IMR-90 (cell line): ENCODE measurements around the gene FARS2. TPM values are rescaled to one million over a fixed set of nuclear protein-coding genes. Genes with fewer than 3 reads are reported as not detected.

Experiments used
- ATAC-seq: fragments of 200-7000 bp; cut with Tn5 transposase; 2 replicates; pipeline ENCODE4 v1.9.1; 2020; ENCODE audit warnings: low read depth, mild to moderate bottlenecking, moderate library complexity
- BruUV-seq: library from RNA; stranded (reverse); fragments of 400-500 nt; replicated peaks from 2 replicates; lab custom pipeline; 2021; lab: Mats Ljungman, UMichigan
- CTCF ChIA-PET: fragments of 300-600 bp; formaldehyde crosslinking; extraction: SDS; loops from one replicate; lab custom pipeline; 2021; ENCODE audit warnings: antibody characterized with exemption; lab: Yijun Ruan, JAX
- POLR2A ChIA-PET: fragments of 300-600 bp; sonication (Branson Sonifier 250); formaldehyde crosslinking; loops from one replicate; lab custom pipeline; 2022; ENCODE audit warnings: antibody characterized with exemption; ENCODE audit not compliant: unreplicated experiment; lab: Charles Lee
- DNase-seq: peaks from one replicate; pipeline ENCODE4 v3.0.0; 2013
- H2AFZ ChIP-seq: replicated peaks from 2 replicates; pipeline ENCODE3; 2013; ENCODE audit warnings: low read length, mild to moderate bottlenecking; ENCODE audit not compliant: poor library complexity
- H2AK5ac ChIP-seq: 2 replicates; pipeline ENCODE4 v1.6.1; 2013; ENCODE audit warnings: low read depth, low read length, inconsistent platforms
- H2AK9ac ChIP-seq: replicated peaks from 2 replicates; pipeline ENCODE3; 2013; ENCODE audit warnings: mild to moderate bottlenecking, low read depth, low read length, moderate library complexity; ENCODE audit not compliant: poor library complexity
- H2BK120ac ChIP-seq: 2 replicates; pipeline ENCODE4 v1.6.1; 2013; ENCODE audit warnings: low read depth, low read length, inconsistent platforms
- H2BK15ac ChIP-seq: 3 replicates; pipeline ENCODE4 v1.6.1; 2013; ENCODE audit warnings: low read depth, low read length, inconsistent platforms
- H2BK20ac ChIP-seq: 2 replicates; pipeline ENCODE4 v1.6.1; 2013; ENCODE audit warnings: low read depth, mild to moderate bottlenecking, inconsistent platforms, low read length, moderate library complexity
- H2BK5ac ChIP-seq: 2 replicates; pipeline ENCODE4 v1.6.1; 2013; ENCODE audit warnings: mild to moderate bottlenecking, low read depth, low read length, inconsistent platforms; ENCODE audit not compliant: poor library complexity, severe bottlenecking
- H3K14ac ChIP-seq: replicated peaks from 2 replicates; pipeline ENCODE4 v1.6.1; 2013; ENCODE audit warnings: low read depth, low read length, inconsistent platforms
- H3K18ac ChIP-seq: 2 replicates; pipeline ENCODE4 v1.6.1; 2013; ENCODE audit warnings: low read depth, low read length, control low read depth
- H3K23ac ChIP-seq: 2 replicates; pipeline ENCODE4 v1.6.1; 2013; ENCODE audit warnings: low read depth, low read length, inconsistent platforms
- H3K27ac ChIP-seq: 2 replicates; pipeline ENCODE4 v1.5.1; 2013; ENCODE audit warnings: mild to moderate bottlenecking, control low read depth, low read length; ENCODE audit not compliant: insufficient read depth
- H3K27me3 ChIP-seq: 2 replicates; pipeline ENCODE4 v1.6.1; 2013; ENCODE audit warnings: low read length; ENCODE audit not compliant: control insufficient read depth, insufficient read depth
- H3K36me3 ChIP-seq: 2 replicates; pipeline ENCODE4 v1.6.1; 2013; ENCODE audit warnings: low read length, mixed read lengths; ENCODE audit not compliant: control insufficient read depth, insufficient read depth
- H3K4ac ChIP-seq: 2 replicates; pipeline ENCODE4 v1.6.1; 2013; ENCODE audit warnings: low read depth, low read length, inconsistent platforms
- H3K4me1 ChIP-seq: 2 replicates; pipeline ENCODE4 v1.6.1; 2013; ENCODE audit warnings: low read length, mixed read lengths; ENCODE audit not compliant: control insufficient read depth, insufficient read depth
- H3K4me2 ChIP-seq: 2 replicates; pipeline ENCODE4 v1.6.1; 2013; ENCODE audit warnings: low read depth, mild to moderate bottlenecking, control low read depth, low read length, moderate library complexity
- H3K4me3 ChIP-seq: 2 replicates; pipeline ENCODE4 v1.5.1; 2013; ENCODE audit warnings: low read depth, mild to moderate bottlenecking, control low read depth, low read length, moderate library complexity; ENCODE audit not compliant: insufficient read depth
- H3K56ac ChIP-seq: 2 replicates; pipeline ENCODE4 v1.6.1; 2013; ENCODE audit warnings: low read length, inconsistent platforms; ENCODE audit not compliant: insufficient read depth; ENCODE audit errors: extremely low read depth
- H3K79me1 ChIP-seq, 2 experiments: 2 replicates each; pipeline ENCODE4 v1.6.1; 2013; ENCODE audit warnings: low read length in 2 of 2, inconsistent platforms in 1 of 2, low read depth in 1 of 2
- H3K9ac ChIP-seq: 2 replicates; pipeline ENCODE4 v1.6.1; 2013; ENCODE audit warnings: low read depth, low read length, control low read depth
- H3K9me1 ChIP-seq: 2 replicates; pipeline ENCODE4 v1.6.1; 2013; ENCODE audit warnings: low read length, inconsistent platforms; ENCODE audit not compliant: insufficient read depth
- H3K9me3 ChIP-seq: 2 replicates; pipeline ENCODE4 v1.6.1; 2013; ENCODE audit warnings: low read length; ENCODE audit not compliant: control insufficient read depth, insufficient read depth
- H4K20me1 ChIP-seq: 2 replicates; pipeline ENCODE4 v1.6.1; 2013; ENCODE audit warnings: low read length, inconsistent platforms; ENCODE audit not compliant: insufficient read depth
- H4K5ac ChIP-seq: 2 replicates; pipeline ENCODE4 v1.6.1; 2013; ENCODE audit warnings: mild to moderate bottlenecking, low read depth, low read length, control low read depth
- H4K8ac ChIP-seq, 2 experiments: 2 replicates each; pipeline ENCODE4 v1.6.1; 2013; ENCODE audit warnings: low read depth in 2 of 2, low read length in 2 of 2, control low read depth in 1 of 2, inconsistent platforms in 1 of 2
- H4K91ac ChIP-seq: 2 replicates; pipeline ENCODE4 v1.6.1; 2013; ENCODE audit warnings: low read depth, low read length, inconsistent platforms; ENCODE audit not compliant: insufficient read depth
- BHLHE40 ChIP-seq: fragments of 150-350 bp; IDR thresholded peaks from 2 replicates; pipeline ENCODE4 v1.6.1; 2016; ENCODE audit warnings: mild to moderate bottlenecking, low read depth, low read length
- CEBPB ChIP-seq: IDR thresholded peaks from 2 replicates; pipeline ENCODE4 v1.6.1; 2012; ENCODE audit warnings: low read depth, low read length, improper control_type of control experiment
- CHD1 ChIP-seq: IDR thresholded peaks from 2 replicates; pipeline ENCODE4 v1.6.1; 2012; ENCODE audit warnings: low read depth, low read length, improper control_type of control experiment
- CTCF ChIP-seq: conservative IDR thresholded peaks from 2 replicates; pipeline ENCODE4 v1.5.1; 2012; ENCODE audit warnings: mild to moderate bottlenecking, low read depth, low read length, improper control_type of control experiment
- ELK1 ChIP-seq: fragments of 150-350 bp; IDR thresholded peaks from 2 replicates; pipeline ENCODE4 v1.6.1; 2016; ENCODE audit warnings: low read depth, mild to moderate bottlenecking, low read length, moderate library complexity, borderline replicate concordance
- FOS ChIP-seq: fragments of 150-350 bp; IDR thresholded peaks from 2 replicates; pipeline ENCODE4 v1.6.1; 2016; ENCODE audit warnings: low read depth, low read length
- MAFK ChIP-seq: IDR thresholded peaks from 2 replicates; pipeline ENCODE4 v1.6.1; 2012; ENCODE audit warnings: low read depth, low read length, improper control_type of control experiment
- MAZ ChIP-seq: IDR thresholded peaks from 2 replicates; pipeline ENCODE4 v1.6.1; 2012; ENCODE audit warnings: low read depth, mild to moderate bottlenecking, low read length, improper control_type of control experiment, moderate library complexity, borderline replicate concordance
- MXI1 ChIP-seq: IDR thresholded peaks from 2 replicates; pipeline ENCODE4 v1.6.1; 2012; ENCODE audit warnings: low read depth, mild to moderate bottlenecking, low read length, moderate library complexity, borderline replicate concordance
- NFE2L2 ChIP-seq: fragments of 150-350 bp; IDR thresholded peaks from 2 replicates; pipeline ENCODE4 v1.6.1; 2016; ENCODE audit warnings: low read depth, mild to moderate bottlenecking, low read length
- POLR2A ChIP-seq: IDR thresholded peaks from 2 replicates; pipeline ENCODE4 v1.6.1; 2012; ENCODE audit warnings: mild to moderate bottlenecking, low read depth, low read length
- RAD21 ChIP-seq: IDR thresholded peaks from 2 replicates; pipeline ENCODE4 v1.6.1; 2012; ENCODE audit warnings: low read length, improper control_type of control experiment
- RCOR1 ChIP-seq: IDR thresholded peaks from 2 replicates; pipeline ENCODE4 v1.6.1; 2012; ENCODE audit warnings: mild to moderate bottlenecking, low read length, improper control_type of control experiment; ENCODE audit not compliant: insufficient replicate concordance
- RFX5 ChIP-seq: IDR thresholded peaks from 2 replicates; pipeline ENCODE4 v1.8.0; 2012; ENCODE audit warnings: low read depth, mild to moderate bottlenecking, low read length, moderate library complexity
- SMC3 ChIP-seq: fragments of 150-350 bp; IDR thresholded peaks from 2 replicates; pipeline ENCODE4 v1.6.1; 2016; ENCODE audit warnings: low read depth, mild to moderate bottlenecking, antibody characterized with exemption, low read length, moderate library complexity
- USF2 ChIP-seq: fragments of 150-350 bp; IDR thresholded peaks from 2 replicates; pipeline ENCODE4 v1.6.1; 2017; ENCODE audit warnings: mild to moderate bottlenecking, antibody characterized with exemption, low read length, low read depth
- WGBS, 2 experiments: methylation state at CpG; one replicate each; pipeline versions ENCODE4 v1.1.5 to v1.1.7; 2013; ENCODE audit warnings: missing lambda C conversion rate in 2 of 2; ENCODE audit not compliant: insufficient read length in 1 of 2; ENCODE audit errors: extremely low coverage in 2 of 2; 5-methylcytosine and 5-hydroxymethylcytosine counted together
- dilution Hi-C: fragments of 300-500 bp; cut with HindIII; formaldehyde crosslinking; loops from one replicate; pipeline ENCODE4 v1.14.3; 2018; ENCODE audit warnings: low sequenced_read_pairs; ENCODE audit not compliant: unreplicated experiment
- in situ Hi-C: fragments of 300-500 bp; cut with MboI; formaldehyde crosslinking; loops from 3 replicates; pipeline ENCODE4 v1.14.3; 2019; ENCODE audit warnings: low sequenced_read_pairs, inconsistent platforms, mixed read lengths
- intact Hi-C: fragments of 100-400 bp; cut with micrococcal nuclease; formaldehyde crosslinking; loops from 2 replicates; pipeline ENCODE4 v1.10.0; 2022
- polyA plus RNA-seq, 3 experiments: library from polyadenylated mRNA; depleted of rRNA; stranded (reverse); fragments of >200 nt; gene quantifications; 2 replicates each; pipeline ENCODE4 v1.2.3, GENCODE V29; 2012; ENCODE audit warnings: low replicate concordance in 1 of 3
- total RNA-seq: library from RNA; depleted of rRNA; stranded (reverse); fragments of >200 nt; gene quantifications from 2 replicates; pipeline ENCODE4 v1.2.3, GENCODE V29; 2012

The FARS2 gene
- total and polyA plus RNA-seq, 2 of the 4 experiments (the other 2 are of a cell fraction): 12.1 to 28.9 TPM

GRCh38 chr6:5534643-5535042 is 273.3 kb downstream of the FARS2 start:
- dilution Hi-C loops: no loop called here
- no peak overlapping the region for H2BK120ac ChIP-seq
- no peak overlapping the region for H2AFZ ChIP-seq
- no peak overlapping the region for H4K5ac ChIP-seq
- ATAC-seq (no peak), DNase-seq (no peak)
- no peak overlapping the region for H3K14ac ChIP-seq
- no peaks in the 10 kb centered on the region for H3K79me1 ChIP-seq
- H3K9me3 ChIP-seq: no peaks in the 10 kb centered on the region
- H4K91ac ChIP-seq: no peak overlapping the region
- BruUV-seq: no TSS peak
- TF ChIP-seq RFX5: no peak
- TF ChIP-seq MAFK: no peak
- TF ChIP-seq BHLHE40: no peak
- no peak for TF ChIP-seq RAD21
- TF ChIP-seq FOS: no peak
- no peak for TF ChIP-seq ELK1
- no peak for TF ChIP-seq POLR2A
- no peak for TF ChIP-seq USF2
- TF ChIP-seq SMC3: no peak
- TF ChIP-seq MAZ: no peak
- no peak for TF ChIP-seq NFE2L2
- no peak for TF ChIP-seq CHD1
- no peak for TF ChIP-seq RCOR1
- no peak for TF ChIP-seq CTCF
- TF ChIP-seq MXI1: no peak
- no peak for TF ChIP-seq CEBPB
- H3K27ac ChIP-seq: no peak overlapping the region
- no peak overlapping the region for H2BK15ac ChIP-seq
- peaks cover 2% of the 10 kb centered on the region; the same call in 1 of the 2 replicates for H3K9me1 ChIP-seq
- in situ Hi-C loops: no loop called here
- POLR2A ChIA-PET: no interaction called here
- no CpG with 5 or more reads among the region's 9 CpGs for WGBS, 2 experiments
- no peaks in the 10 kb centered on the region for H3K36me3 ChIP-seq
- H2BK5ac ChIP-seq: no peak overlapping the region
- H2AK5ac ChIP-seq: no peak overlapping the region
- CTCF ChIA-PET: no interaction called here
- H3K4ac ChIP-seq: no peak overlapping the region
- H3K23ac ChIP-seq: no peak overlapping the region
- H4K20me1 ChIP-seq: no peaks in the 10 kb centered on the region
- no peak overlapping the region for H2BK20ac ChIP-seq
- H2AK9ac ChIP-seq: no peak overlapping the region
- no peak overlapping the region for H3K4me3 ChIP-seq
- H3K56ac ChIP-seq: no peak overlapping the region
- H3K4me1 ChIP-seq: 0 out of 2 replicates have a peak, but pooled peaks cover 2% of the 10 kb centered on the region
- intact Hi-C loops: no loop called here
- no peak overlapping the region for H3K4me2 ChIP-seq
- H3K27me3 ChIP-seq: no peaks in the 10 kb centered on the region
- no peak overlapping the region for H3K9ac ChIP-seq
- no peak overlapping the region for H3K18ac ChIP-seq
- no peak overlapping the region for H4K8ac ChIP-seq
